ENCODE data around the gene PACRGL.
"Not testable (repeated sequence)": the region's sequence is repeated elsewhere in the genome, so short reads cannot be mapped to it uniquely, and the experiment has no call there.

Gene PACRGL

GRCh38 chr4:20724915-20725314, 24.7 kb downstream of the PACRGL start:
- no peak for DNase-seq

- no peak for DNase-seq
Observed at GRCh38 chr4:20735931-20736330, 35.7 kb downstream of the PACRGL start.

GRCh38 chr4:20746000-20746399, 45.7 kb downstream of the PACRGL start:
- not testable (repeated sequence) for DNase-seq

GRCh38 chr4:20752641-20753040, 52.4 kb downstream of the PACRGL start:
- no peak for DNase-seq

GRCh38 chr4:20754036-20754435, 53.8 kb downstream of the PACRGL start:
- no peak for DNase-seq

GRCh38 chr4:20760053-20760452, 59.8 kb downstream of the PACRGL start:
- no peak for DNase-seq

GRCh38 chr4:20761382-20761781, 61.1 kb downstream of the PACRGL start:
- no peak for DNase-seq

GRCh38 chr4:20761826-20762225, 61.6 kb downstream of the PACRGL start:
- no peak for DNase-seq

GRCh38 chr4:20764366-20764992, 64.2 kb downstream of the PACRGL start:
- no peak for DNase-seq

GRCh38 chr4:20773144-20773997, 73.1 kb downstream of the PACRGL start:
- peak; percentile 61 for DNase-seq

GRCh38 chr4:20778896-20779295, 78.6 kb downstream of the PACRGL start:
- no peak for DNase-seq

GRCh38 chr4:20783134-20783533, 82.9 kb downstream of the PACRGL start:
- DNase-seq, result not testable (repeated sequence)

- DNase-seq, result no peak
Observed at GRCh38 chr4:20787940-20788665, 87.8 kb downstream of the PACRGL start.

Data from activated effector memory CD4-positive, alpha-beta T cell treated with anti-CD3 and anti-CD28 coated beads, Interleukin-2, amount 50 U/mL, for 16 hours (primary cell).